Midbrain (tissue), 1 donor: Measurements from ENCODE around the gene TMEM154.
A peak's percentile ranks its signal among the peaks of the same experiment; 100 is the strongest.
"Not testable (repeated sequence)": the region's sequence is repeated elsewhere in the genome, so short reads cannot be mapped to it uniquely, and the experiment has no call there.

ENCODE experiments used
- DNase-seq: peaks from one replicate; lab custom pipeline; 2025; lab: John Stamatoyannopoulos, UW

Gene TMEM154

DNA sequence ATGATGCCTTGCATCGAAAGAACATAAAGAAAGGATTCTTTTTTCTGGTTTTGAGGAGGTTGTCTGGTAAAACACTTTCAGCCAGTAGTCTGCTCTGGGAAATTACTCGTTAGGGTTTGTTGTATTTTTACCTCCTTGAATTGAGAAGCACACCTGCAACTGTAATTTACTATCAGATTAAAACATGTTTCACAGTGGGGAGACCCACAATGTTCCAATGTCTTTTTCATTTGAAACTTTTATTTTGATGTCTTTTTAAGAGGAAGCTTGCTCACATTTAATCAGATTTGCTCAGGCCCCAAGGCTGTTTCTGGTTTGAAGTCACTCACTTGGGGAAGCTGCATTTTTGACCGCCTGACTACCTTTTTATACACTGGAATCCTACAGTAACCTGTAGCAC lies 12.0 kb downstream of the TMEM154 start:
- DNase-seq, result no peak

DNA sequence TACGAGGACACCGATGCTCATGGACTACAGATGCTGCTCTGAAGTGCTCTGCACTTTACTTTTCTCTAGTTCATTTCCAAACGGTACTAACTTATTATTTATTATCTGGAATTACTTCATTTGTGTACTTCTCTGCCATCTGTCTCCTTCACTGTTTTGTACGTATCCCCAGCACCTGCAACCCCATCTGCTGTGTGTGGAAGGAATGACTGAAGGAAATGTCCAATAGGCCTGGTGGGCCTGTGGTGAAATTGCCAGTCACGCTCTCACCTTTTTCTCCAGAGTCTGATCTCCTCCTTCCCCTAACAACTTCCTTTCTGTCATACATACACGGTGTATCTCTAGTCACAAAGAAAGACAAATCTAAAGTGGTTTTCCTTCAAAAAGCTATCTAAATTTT lies 12.9 kb downstream of the TMEM154 start:
- no peak for DNase-seq

DNA sequence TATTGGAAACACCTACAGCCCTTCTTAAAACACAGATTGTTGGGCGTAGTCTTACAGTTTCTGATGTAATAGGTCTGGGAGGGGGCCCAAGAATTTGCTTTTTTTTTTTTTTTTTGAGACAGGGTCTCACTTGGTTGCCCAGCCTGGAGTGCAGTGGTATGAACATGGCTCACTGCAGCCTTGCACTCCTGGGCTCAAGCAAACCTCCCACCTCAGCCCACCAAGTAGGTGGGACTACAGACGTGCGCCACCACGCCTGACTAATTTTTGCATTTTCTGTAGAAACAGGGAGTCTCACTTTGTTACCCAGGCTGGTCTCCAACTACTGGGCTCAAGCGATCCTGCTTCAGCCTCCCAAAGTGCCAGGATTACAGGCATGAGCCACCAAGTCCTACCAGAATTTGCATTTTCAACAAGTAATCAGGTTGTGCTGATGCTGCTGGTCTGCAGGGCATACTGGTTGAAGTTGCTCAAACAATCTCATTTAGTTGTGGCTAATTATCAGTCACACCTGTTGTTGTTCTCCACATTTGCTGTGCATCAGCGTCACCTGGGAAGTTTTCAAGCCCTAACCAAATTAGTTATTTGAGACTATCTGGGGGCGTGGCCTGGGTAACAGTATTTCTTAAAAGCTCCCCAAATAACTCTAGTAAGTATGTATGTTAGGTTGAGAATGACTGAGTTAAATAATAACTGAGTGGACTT lies 14.0 kb downstream of the TMEM154 start:
- no peak for DNase-seq

DNA sequence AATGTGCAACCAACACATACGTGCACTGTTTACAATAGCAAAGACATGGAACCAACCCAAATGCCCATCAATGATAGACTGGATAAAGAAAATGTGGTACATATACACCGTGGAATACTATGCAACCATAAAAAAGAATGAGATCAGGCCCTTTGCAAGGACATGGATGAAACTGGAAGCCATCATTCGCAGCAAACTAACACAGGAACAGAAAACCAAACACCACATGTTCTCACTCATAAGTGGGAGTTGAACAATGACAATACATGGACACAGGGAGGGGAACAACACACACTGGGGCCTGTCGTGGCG lies 15.8 kb downstream of the TMEM154 start:
- not testable (repeated sequence) for DNase-seq

DNA sequence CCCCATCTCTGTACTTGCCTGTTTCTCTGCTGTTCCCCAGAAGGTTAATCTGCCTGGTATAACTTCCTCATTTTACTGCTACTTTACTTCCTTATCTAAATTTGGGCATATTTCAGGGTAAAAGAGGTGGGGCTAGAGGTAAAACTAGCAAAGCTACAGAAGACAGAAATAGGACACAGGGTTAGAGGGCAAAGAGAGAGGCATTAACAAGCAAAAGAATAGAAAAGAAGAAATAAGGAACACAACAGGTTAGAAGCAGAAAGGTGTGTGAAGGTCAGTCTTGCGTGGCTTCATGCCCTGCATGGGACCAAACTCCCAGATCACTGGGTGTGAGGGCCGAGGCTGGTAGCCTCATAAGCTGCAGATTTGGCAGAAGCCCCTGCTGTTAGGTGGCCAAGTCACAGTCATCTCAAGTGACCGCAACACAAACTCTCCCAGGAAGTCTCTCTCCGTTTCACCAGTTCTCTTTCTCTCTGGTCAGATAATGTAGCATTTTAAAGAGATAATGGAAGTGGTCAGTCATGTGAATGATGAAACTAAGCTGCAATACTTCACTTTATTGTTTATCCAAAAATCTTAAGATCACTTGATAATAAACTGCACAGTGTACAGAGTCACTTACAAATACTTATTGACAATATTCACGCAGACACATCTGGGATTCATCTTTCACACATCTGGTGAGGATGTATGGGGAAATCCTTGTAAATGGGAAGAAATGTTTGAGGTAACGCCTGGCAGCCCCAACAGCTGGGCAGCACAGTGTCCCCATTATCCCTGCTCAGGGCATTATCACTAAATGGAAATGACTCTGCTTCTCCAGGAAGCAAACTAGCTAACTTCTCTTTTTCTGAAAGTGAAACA lies 16.4 kb downstream of the TMEM154 start:
- DNase-seq, result no peak

DNA sequence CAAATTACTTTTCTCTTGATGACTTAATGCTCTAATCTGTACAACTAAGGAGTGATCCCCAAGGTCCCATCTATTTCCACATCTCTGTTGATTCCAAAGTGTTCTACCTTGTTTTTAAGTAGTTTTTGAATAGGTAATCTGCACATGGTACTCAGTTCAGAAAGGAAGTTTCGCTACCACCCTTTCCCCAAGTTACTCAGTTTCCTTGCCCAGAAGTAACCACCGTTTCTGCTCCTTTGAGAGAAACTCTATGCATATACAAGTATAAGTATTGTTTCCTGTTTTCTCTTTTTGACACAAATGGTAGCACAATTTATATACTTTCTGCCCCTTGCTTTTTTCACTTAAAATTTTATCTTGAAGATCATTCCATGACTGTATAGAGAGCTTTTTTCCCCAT lies 18.1 kb downstream of the TMEM154 start:
- DNase-seq, result no peak

DNA sequence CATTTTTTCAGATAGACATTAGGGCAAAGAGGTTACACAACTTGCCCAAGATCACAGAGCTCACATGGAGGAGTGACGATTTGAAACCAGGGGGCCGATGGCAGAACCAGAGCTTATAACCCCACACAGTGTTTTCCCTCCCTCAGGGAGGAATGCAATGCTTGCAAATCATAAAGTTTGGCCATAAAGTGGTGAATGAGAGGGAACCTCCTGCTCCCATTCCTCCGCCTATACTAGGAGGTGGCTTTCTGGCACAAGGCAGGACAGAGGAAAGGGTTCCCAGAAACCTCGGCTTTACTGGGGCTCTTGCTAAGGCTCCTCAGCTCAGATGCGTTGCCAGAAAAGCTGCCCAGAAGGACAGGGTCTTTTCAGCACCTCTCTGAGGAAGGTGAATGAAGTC lies 19.3 kb downstream of the TMEM154 start:
- DNase-seq, result no peak

DNA sequence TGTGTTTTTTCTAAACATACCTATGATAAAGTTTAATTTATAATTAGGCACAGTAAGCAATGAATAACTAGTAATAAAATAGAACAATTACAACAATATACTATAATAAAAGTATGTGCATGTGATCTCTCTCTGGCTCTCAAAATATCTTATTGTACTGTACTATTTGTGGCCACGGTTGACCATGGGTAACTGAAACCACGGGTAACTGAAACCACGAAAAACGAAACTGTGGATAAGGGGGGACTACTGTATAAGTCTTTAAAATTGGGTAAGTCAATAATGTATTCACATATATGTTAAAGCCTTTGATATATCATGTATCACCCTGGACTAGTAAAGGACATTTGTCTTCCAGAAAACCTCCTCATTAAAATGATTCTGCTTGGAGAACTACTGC lies 20.0 kb downstream of the TMEM154 start:
- no peak for DNase-seq

DNA sequence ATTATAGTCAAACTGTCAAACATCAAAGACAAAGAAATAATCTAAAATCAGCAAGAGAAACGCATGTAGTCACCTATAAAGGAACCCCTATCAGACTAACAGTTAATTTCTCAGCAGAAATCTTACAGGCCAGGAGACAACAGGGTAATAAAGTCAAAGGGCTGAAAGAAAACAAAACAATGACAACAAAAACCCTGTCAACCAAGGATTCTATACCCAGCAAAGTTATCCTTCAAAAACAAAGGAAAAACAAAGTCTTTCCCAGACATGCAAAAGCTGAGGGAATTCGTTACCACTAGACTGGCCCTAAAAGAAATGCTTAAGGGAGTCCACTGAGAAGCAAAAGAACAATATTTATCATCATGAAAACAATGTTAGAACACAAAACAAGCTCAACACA lies 22.1 kb downstream of the TMEM154 start:
- DNase-seq, result no peak

DNA sequence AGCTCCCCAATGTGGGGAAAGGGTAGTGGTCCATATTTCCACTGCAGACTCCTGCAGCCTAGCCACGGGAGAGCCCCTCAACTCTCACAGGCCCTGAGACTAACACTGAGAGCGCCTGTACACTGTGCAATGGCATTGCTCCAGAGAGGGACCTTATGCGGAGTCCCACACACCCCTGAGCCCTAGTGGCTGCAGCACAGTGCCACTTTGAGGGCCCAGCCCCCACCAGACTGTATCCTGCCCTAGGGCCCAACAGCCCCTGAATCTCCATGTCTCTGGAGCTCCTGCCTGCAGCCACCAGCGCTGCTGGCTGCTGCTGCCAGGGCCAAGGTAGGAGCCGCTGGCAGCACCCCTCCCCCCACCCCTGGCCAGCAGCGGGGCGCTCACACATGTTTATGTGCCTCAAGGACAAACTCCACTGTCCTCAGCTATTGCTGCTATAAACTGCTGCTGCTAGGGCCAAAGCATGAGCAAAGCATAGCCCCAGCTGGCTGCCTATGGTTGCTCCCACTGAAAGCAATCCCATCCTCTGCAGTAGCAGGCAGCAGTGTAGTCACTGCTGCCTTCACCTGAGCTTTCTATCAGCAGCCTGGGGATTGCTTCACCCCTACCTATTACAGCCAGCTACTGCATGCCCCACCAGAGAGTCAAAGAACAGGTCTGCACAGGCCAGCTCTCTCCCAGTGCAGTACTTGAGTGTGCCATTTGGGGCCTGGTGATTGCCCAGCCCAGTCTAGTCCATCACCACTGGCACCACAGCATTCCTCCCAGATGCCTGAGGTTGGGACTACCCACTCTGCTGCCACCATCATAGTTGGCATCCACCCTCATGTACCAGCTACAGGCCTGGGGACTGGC lies 24.3 kb downstream of the TMEM154 start:
- no peak for DNase-seq

DNA sequence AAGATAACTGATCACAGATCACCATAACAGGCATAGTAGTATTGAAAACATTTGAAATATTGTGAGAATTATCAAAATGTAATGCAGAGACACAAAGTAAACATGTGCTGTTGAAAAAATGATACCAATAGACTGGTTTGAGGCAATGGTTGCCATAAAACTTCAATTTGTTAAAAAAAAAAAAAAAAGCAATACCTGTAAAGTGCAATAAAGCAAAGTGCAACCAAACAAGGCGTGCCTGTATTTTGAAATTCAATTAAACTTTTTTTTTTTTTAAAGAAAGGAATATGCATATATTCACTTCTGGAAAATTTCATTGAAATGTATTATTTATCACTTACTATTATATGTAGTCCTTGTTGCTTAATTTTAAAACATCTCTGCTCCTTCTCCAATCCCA lies 27.7 kb downstream of the TMEM154 start:
- no peak for DNase-seq

DNA sequence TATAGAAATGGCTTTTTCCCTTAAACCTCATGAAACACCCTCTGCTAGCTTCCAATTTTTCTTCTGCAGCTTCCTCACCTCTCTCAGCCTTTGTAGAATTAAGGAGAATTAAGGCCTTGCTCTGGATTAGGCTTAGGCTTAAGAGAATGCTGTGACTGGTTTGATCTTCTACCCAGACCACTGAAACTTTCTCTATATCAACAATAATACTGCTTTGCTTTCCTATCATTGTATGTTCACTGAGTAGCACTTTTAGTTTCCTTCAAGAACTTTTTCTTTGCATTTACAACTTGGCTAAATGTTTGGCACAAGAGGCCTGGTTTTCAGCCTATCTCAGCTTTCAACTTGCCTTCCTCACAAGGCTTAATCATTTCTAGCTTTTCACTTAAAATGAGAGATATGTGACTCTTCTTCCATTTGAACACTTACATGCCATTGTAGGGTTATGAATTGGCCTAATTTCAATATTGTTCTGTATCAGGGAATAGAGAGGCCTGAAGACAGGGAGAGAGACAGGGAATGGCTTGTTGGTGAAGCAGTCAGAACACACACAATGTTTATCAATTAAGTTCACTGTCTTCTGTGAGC lies 28.2 kb downstream of the TMEM154 start:
- DNase-seq, result no peak

DNA sequence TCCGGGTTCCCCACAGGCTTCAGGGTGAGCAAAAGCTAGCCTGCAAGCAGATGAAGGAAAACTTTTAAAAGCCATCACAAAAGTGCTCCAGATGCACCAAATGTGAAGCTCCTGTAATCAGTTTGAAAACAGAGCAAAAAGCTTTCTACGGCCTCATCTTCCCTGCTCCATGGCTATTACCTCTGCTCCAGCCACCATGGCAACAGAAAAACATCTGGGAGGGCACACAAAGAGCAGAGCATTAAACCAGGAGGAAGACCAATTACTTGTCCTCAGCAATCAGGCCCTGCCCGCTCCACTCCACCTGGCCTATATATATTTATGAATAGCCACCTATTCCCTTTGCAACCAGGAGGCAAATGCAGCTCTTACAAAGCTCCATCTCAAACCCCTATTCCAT lies 33.6 kb downstream of the TMEM154 start:
- no peak for DNase-seq

DNA sequence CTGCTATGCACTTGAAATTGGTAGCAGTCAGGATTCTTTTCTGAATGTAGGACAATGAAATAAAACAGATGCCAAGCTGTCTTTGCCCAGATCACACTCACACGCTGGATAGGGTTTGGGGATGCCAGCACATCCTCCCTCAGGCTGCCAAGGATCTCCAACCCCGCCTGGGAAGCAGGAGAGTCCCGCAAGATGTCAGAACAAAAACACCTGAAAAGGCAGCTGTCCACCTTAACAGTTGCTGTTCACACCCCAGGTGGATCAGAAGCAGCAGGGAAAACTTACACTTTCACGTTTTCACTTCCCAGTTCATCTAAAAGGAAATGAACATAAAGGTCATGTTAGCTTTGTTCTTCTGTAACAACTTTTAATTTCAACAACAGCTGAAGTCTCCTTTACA lies 35.7 kb downstream of the TMEM154 start:
- DNase-seq, result no peak

DNA sequence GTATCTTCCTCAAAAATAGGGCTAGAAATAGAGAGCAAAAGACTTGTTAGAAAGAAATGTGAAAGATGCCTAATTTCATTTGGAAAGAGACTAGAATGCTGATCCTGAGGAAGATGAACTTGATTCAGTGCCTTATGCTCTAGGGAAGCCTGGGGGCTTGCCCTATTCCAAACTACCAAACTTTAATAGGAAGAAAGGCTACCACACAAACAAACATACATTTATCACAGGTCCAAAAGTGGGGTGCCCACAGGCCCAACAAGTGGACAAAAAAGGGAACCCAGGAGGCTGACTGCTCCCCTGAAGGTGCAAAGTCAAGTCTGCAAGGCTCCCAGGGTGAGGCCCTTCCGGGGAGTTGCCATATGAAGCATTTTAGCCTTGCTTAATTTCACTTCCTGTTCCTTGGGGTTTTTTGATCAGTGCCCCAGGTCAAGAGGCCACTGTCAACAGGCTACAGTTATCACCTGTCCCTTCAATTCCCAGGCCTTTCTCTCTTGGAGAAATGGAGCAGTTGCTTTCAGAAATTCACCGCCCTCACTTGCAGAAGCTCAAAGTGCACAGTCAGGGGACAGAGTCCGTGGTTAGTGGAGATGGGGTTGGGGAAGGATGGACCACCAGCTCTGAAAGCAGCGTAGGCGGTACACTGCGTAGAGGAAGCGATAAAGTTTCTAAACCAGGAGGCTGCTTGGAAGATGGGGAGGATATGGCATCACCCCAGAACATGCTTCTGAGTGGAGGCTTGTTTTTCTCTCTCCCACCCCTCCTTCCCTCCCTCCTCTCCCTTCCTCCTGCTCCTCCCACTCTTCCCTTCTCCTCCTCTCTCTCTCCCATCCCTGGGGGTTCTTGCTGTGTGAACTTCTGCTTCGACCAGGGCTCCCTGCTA lies 36.4 kb downstream of the TMEM154 start:
- DNase-seq, result no peak

DNA sequence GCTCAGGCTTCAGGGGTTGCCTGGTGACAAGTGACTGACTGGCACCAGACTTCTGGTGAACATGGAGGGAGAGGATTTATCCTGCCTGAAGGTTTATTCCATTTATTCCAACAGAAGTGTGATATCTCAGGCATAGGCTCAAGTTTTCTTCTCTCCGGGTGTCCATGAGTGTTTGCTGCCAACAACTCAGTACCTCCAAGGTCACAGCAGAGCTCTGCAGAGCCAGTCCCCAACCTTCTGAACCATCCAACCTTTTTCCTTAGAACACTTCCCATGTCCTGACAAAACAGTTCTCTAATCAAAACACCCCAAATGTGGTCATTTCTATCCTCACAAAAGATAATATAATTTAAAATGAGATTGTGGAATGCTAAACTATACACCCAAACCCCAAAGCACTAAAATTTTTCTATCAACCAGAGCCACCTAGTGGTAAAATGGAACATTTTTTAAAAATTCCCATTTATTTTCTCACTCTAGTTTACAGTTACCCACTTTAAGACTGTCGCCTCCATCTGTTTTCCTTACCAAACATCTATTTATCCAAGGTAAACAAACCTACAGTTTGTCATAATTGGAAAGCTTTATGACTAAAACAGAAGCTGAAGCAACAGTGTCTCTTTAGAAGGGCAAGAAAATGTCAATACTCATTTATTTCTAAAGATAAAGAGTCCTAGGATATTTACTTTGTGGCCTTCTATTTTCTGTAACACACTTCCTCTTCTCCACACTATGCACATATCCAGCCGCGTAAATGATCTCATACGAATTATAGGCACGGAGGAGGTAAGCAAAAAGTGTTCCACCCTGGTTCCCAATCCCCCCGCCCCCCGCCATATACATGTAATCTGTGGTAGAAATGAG lies 39.5 kb downstream of the TMEM154 start:
- DNase-seq, result peak; percentile 20

DNA sequence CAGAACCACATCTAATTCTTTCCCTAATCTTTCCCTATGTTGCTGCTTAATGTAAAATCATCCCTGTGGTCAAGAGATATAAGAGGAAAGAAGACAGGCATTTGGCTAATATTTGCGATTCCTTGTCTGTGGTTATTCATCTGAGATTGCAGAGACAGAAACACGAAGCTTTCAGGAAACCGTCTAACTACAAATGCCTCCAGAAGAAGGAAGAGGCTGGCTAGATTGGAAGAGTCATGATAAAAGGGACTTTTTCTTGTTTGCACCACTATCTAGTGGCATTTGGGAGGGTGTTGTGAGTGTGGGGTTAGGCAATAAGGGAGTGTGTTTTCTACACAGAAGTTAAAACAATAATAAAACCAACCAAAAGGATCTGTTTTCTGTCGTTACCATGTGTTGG lies 43.9 kb downstream of the TMEM154 start:
- DNase-seq, result no peak

DNA sequence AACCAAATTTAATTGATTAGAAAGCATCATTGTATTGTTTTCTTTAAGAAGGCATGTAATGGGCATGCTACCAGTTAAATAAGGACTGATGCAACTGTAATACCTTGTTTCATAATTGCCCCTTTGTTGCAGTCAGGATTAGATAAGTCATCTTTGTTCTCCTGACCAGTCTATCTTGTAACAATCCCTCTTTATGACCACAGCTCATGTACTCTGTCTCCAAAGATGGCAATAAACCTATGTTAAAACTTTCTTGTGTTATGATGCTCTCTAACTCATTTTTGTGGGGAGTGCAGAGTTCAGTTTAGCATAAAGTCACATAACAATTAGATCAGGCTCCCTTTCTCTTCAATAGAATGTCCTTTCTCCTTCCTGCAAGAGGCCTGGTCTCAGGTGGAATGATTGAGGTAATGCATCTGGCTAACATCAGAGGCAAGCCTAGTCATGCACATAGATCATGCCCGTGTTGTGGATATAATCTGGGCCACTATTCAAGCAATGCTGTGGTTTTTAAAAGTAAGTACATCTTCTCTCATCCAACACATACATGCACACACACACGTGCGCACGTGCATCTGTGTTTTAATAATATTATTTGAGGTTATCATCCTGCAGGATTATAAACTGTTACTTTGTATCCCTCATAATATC lies 45.6 kb downstream of the TMEM154 start:
- no peak for DNase-seq

DNA sequence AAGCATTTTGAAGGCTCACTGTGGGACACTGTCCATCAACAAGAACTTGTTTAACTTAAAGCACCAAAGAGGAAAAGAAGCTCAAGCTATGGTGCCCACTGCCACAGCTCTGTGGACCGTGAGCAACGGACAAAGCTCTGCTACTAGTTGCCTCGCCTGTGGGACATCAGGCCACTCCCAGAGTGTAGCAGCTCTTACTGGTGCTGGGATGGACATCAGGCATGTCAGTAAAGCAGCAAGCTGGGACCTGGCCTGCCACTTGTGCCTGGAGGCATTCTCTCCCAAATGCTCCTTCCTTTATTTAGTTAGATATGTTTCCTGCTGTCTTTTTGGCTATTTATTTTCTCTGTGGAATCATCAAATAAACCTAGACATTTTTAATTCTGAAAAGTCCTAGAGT lies 46.7 kb downstream of the TMEM154 start:
- DNase-seq, result no peak

DNA sequence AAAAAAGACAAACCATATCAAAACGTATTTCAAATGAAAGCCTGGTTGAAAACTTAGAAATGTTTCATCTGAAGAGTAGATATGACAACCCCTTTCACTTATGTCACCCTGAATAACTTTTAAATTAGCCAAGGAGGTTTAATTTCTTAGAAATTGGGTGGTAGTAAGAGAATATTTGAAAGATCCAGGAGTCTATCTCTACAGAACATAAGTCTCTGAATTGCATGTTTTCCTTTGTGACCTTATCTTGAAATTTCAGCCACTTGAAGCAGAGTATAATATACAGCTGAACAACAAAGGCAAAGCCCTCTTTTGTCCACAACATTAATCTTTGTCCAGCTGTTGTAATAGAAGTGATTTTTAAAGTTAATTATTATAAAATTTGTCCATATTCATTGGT lies 49.5 kb downstream of the TMEM154 start:
- DNase-seq, result no peak
